ENCODE data around the gene CNGA2. TPM values are rescaled to one million over a fixed set of nuclear protein-coding genes. Genes with fewer than 3 reads are reported as not detected.

Gene CNGA2
- total and polyA plus RNA-seq, 4 donors = not detected

GRCh38 chrX:151708821-151709220 lies 25.7 kb upstream of the CNGA2 start:
- Histone ChIP-seq H3K27ac (ENCODE audit: low read depth in 1 of 2, low read length in 1 of 2) (no peak overlapping the region), H3K9me3 (ENCODE audit: control insufficient read depth in 4 of 4, insufficient read depth in 3 of 4, low read length in 3 of 4) (peaks cover 0 to 3% (median 0%) of the 10 kb centered on the region in 4 donors), H3K36me3 (ENCODE audit: control insufficient read depth in 4 of 4, insufficient read depth in 4 of 4, low read length in 4 of 4) (no peaks in the 10 kb centered on the region), H3K27me3 (ENCODE audit: control insufficient read depth in 3 of 3, insufficient read depth in 3 of 3, low read length in 2 of 3) (peaks cover 0 to 6% (median 0%) of the 10 kb centered on the region in 3 donors), H3K4me1 (ENCODE audit: control insufficient read depth in 5 of 5, insufficient read depth in 5 of 5, low read length in 5 of 5) (peaks cover 0 to 4% (median 0%) of the 10 kb centered on the region in 5 donors), H3K4me3 (no peak overlapping the region), H3K9ac (ENCODE audit: insufficient read depth in 1 of 2, low read length in 2 of 2) (no peak overlapping the region)
- DNase-seq (no peak), ATAC-seq (ENCODE audit: insufficient read depth, low FRiP score) (no peak)
- 86 to 95% methylated on average over 7 of the region's 7 CpGs for WGBS, 2 donors
- no peak for TF ChIP-seq CTCF (IDR thresholded peaks at IDR 0.05; ENCODE audit: control extremely low read depth, extremely low read depth)

GRCh38 chrX:151710457-151710856 lies 24.1 kb upstream of the CNGA2 start:
- H3K36me3 ChIP-seq (ENCODE audit: control insufficient read depth in 4 of 4, insufficient read depth in 4 of 4, low read length in 4 of 4) = no peaks in the 10 kb centered on the region
- peak in 1 of 3 donors; percentile 2 for DNase-seq
- no peak overlapping the region for H3K27ac ChIP-seq (ENCODE audit: low read depth in 1 of 2, low read length in 1 of 2)
- ATAC-seq (ENCODE audit: insufficient read depth, low FRiP score) = no peak
- no peak for TF ChIP-seq CTCF (IDR thresholded peaks at IDR 0.05; ENCODE audit: control extremely low read depth, extremely low read depth)
- 55 to 88% methylated on average over 2 of the region's 2 CpGs for WGBS, 2 donors
- peaks cover 0 to 4% (median 0%) of the 10 kb centered on the region in 5 donors for H3K4me1 ChIP-seq (ENCODE audit: control insufficient read depth in 5 of 5, insufficient read depth in 5 of 5, low read length in 5 of 5)
- no peak overlapping the region for H3K4me3 ChIP-seq
- no peak overlapping the region for H3K9ac ChIP-seq (ENCODE audit: insufficient read depth in 1 of 2, low read length in 2 of 2)
- peaks cover 0 to 6% (median 2%) of the 10 kb centered on the region in 3 donors for H3K27me3 ChIP-seq (ENCODE audit: control insufficient read depth in 3 of 3, insufficient read depth in 3 of 3, low read length in 2 of 3)
- peaks cover 0 to 3% (median 0%) of the 10 kb centered on the region in 4 donors for H3K9me3 ChIP-seq (ENCODE audit: control insufficient read depth in 4 of 4, insufficient read depth in 3 of 4, low read length in 3 of 4)

GRCh38 chrX:151711154-151711553 lies 23.4 kb upstream of the CNGA2 start:
- Histone ChIP-seq H3K27ac (ENCODE audit: low read depth in 1 of 2, low read length in 1 of 2) (peak overlapping the region in 1 of 2 donors; percentile 23), H3K4me3 (no peak overlapping the region), H3K36me3 (ENCODE audit: control insufficient read depth in 4 of 4, insufficient read depth in 4 of 4, low read length in 4 of 4) (no peaks in the 10 kb centered on the region), H3K9ac (ENCODE audit: insufficient read depth in 1 of 2, low read length in 2 of 2) (no peak overlapping the region), H3K4me1 (ENCODE audit: control insufficient read depth in 5 of 5, insufficient read depth in 5 of 5, low read length in 5 of 5) (peaks cover 0 to 4% (median 0%) of the 10 kb centered on the region in 5 donors), H3K27me3 (ENCODE audit: control insufficient read depth in 3 of 3, insufficient read depth in 3 of 3, low read length in 2 of 3) (peaks cover 0 to 6% (median 2%) of the 10 kb centered on the region in 3 donors), H3K9me3 (ENCODE audit: control insufficient read depth in 4 of 4, insufficient read depth in 3 of 4, low read length in 3 of 4) (peaks cover 0 to 3% (median 0%) of the 10 kb centered on the region in 4 donors)
- TF ChIP-seq CTCF (IDR thresholded peaks at IDR 0.05; ENCODE audit: control extremely low read depth, extremely low read depth) = no peak
- DNase-seq (no peak), ATAC-seq (ENCODE audit: insufficient read depth, low FRiP score) (no peak)
- WGBS, 2 donors = 50 to 64% methylated on average over 5 of the region's 5 CpGs

- no peak overlapping the region for H3K4me3 ChIP-seq
- no peak overlapping the region for H3K9ac ChIP-seq (ENCODE audit: insufficient read depth in 1 of 2, low read length in 2 of 2)
- peak overlapping the region in 1 of 2 donors; percentile 37 for H3K27ac ChIP-seq (ENCODE audit: low read depth in 1 of 2, low read length in 1 of 2)
- H3K4me1 ChIP-seq (ENCODE audit: control insufficient read depth in 5 of 5, insufficient read depth in 5 of 5, low read length in 5 of 5) = peaks cover 0 to 4% (median 0%) of the 10 kb centered on the region in 5 donors
- no peaks in the 10 kb centered on the region for H3K36me3 ChIP-seq (ENCODE audit: control insufficient read depth in 4 of 4, insufficient read depth in 4 of 4, low read length in 4 of 4)
- peaks cover 0 to 6% (median 2%) of the 10 kb centered on the region in 3 donors for H3K27me3 ChIP-seq (ENCODE audit: control insufficient read depth in 3 of 3, insufficient read depth in 3 of 3, low read length in 2 of 3)
- DNase-seq = peak in 1 of 3 donors; percentile 32
- 23 to 28% methylated on average over 2 of the region's 2 CpGs for WGBS, 2 donors
- H3K9me3 ChIP-seq (ENCODE audit: control insufficient read depth in 4 of 4, insufficient read depth in 3 of 4, low read length in 3 of 4) = peaks cover 0 to 3% (median 0%) of the 10 kb centered on the region in 4 donors
- TF ChIP-seq CTCF (IDR thresholded peaks at IDR 0.05; ENCODE audit: control extremely low read depth, extremely low read depth) = no peak
- ATAC-seq (ENCODE audit: insufficient read depth, low FRiP score) = no peak
Observed at GRCh38 chrX:151711787-151712186, 22.8 kb upstream of the CNGA2 start.

All from lung (tissue), 12 donors.